Measurements from ENCODE around the gene PUM1. TPM values are rescaled to one million over a fixed set of nuclear protein-coding genes. Genes with fewer than 3 reads are reported as not detected.
"Not testable (repeated sequence)": the region's sequence is repeated elsewhere in the genome, so short reads cannot be mapped to it uniquely, and the experiment has no call there.

Gene PUM1
- total and polyA plus RNA-seq, 2 of the 4 experiments (the other 2 are of a cell fraction): 75.4 to 137 TPM

GRCh38 chr1:31062162-31062866, 3.2 kb downstream of the PUM1 start:
- Histone ChIP-seq H4K20me1 (ENCODE audit: insufficient read depth, low read length) (peaks cover 71% of the 10 kb centered on the region), H3K4me2 (ENCODE audit: low read depth, low read length) (peak overlapping the region; percentile 89), H3K79me1 (ENCODE audit: low read depth in 1 of 2, low read length in 2 of 2) (peaks cover 0 to 12% of the 10 kb centered on the region in 2 experiments; a peak in 2 of 4 replicates)
- H2BK120ac ChIP-seq (ENCODE audit: low read depth, low read length); H3K27ac ChIP-seq (ENCODE audit: insufficient read depth, low read length); H2BK5ac ChIP-seq (ENCODE audit: low read depth, low read length, poor library complexity, severe bottlenecking); dilution Hi-C loops (cut with HindIII; ENCODE audit: low sequenced_read_pairs, unreplicated experiment); H3K27me3 ChIP-seq (ENCODE audit: control insufficient read depth, insufficient read depth, low read length); H3K56ac ChIP-seq (ENCODE audit: extremely low read depth, insufficient read depth, low read length); H4K5ac ChIP-seq (ENCODE audit: low read depth, low read length); H4K8ac ChIP-seq (ENCODE audit: low read depth in 2 of 2, low read length in 2 of 2); H3K14ac ChIP-seq (replicated peaks; ENCODE audit: low read depth, low read length); H3K36me3 ChIP-seq (ENCODE audit: control insufficient read depth, insufficient read depth, low read length); in situ Hi-C loops (cut with MboI; ENCODE audit: low sequenced_read_pairs); ATAC-seq (ENCODE audit: low read depth); H2AK9ac ChIP-seq (replicated peaks; ENCODE audit: low read depth, low read length, poor library complexity); POLR2A ChIA-PET (ENCODE audit: unreplicated experiment); H3K18ac ChIP-seq (ENCODE audit: low read depth, low read length); H3K23ac ChIP-seq (ENCODE audit: low read depth, low read length); H3K9me3 ChIP-seq (ENCODE audit: control insufficient read depth, insufficient read depth, low read length); H3K4me1 ChIP-seq (ENCODE audit: control insufficient read depth, insufficient read depth, low read length); H4K91ac ChIP-seq (ENCODE audit: insufficient read depth, low read depth, low read length); H2AFZ ChIP-seq (replicated peaks; ENCODE audit: low read length, poor library complexity); H2BK20ac ChIP-seq (ENCODE audit: low read depth, low read length); H2BK15ac ChIP-seq (ENCODE audit: low read depth, low read length); H3K9ac ChIP-seq (ENCODE audit: low read depth, low read length); H3K9me1 ChIP-seq (ENCODE audit: insufficient read depth, low read length); BruUV-seq (replicated peaks); H3K4me3 ChIP-seq (ENCODE audit: insufficient read depth, low read depth, low read length); H3K4ac ChIP-seq (ENCODE audit: low read depth, low read length); H2AK5ac ChIP-seq (ENCODE audit: low read depth, low read length): not testable (repeated sequence)
- 19% methylated on average over 3 of the region's 14 CpGs; no CpG with 5 or more reads in 1 of the 2 experiments for WGBS, 2 experiments (ENCODE audit: extremely low coverage in 2 of 2, insufficient read length in 1 of 2)
- intact Hi-C loops (cut with micrococcal nuclease): loop anchor here (5.0 kb wide), 1 partner anchor 120 kb away; no protein-coding TSS in a partner anchor
- DNase-seq: peak; percentile 13
- CTCF ChIA-PET: interaction anchor here (0.7 kb wide), 1 partner anchor 102 kb away, joined by 3 read pairs; no protein-coding TSS in a partner anchor

Measured in IMR-90 (cell line).